ENCODE data around the gene LSP1.

Gene LSP1

DNA sequence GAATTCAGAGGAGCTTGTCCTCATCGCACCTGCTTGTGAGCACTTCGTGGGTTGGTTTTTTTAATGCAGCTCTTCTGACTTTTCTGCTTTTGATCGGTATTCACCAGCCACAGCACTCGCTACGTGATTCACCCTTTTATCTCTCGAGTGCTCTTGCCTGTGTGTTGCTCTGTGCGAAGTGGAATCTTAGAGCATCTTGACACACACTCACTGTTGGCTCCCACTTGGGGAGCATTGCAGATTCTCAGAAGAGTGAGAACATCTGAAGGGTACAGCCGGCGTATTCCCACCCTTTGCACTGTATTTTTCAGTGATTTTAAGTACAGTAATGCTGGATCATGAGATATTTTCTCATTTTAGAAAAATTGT is 77.6 kb downstream of the LSP1 start:
- no peak overlapping the region for H3K14ac ChIP-seq (ENCODE audit: low read length)

DNA sequence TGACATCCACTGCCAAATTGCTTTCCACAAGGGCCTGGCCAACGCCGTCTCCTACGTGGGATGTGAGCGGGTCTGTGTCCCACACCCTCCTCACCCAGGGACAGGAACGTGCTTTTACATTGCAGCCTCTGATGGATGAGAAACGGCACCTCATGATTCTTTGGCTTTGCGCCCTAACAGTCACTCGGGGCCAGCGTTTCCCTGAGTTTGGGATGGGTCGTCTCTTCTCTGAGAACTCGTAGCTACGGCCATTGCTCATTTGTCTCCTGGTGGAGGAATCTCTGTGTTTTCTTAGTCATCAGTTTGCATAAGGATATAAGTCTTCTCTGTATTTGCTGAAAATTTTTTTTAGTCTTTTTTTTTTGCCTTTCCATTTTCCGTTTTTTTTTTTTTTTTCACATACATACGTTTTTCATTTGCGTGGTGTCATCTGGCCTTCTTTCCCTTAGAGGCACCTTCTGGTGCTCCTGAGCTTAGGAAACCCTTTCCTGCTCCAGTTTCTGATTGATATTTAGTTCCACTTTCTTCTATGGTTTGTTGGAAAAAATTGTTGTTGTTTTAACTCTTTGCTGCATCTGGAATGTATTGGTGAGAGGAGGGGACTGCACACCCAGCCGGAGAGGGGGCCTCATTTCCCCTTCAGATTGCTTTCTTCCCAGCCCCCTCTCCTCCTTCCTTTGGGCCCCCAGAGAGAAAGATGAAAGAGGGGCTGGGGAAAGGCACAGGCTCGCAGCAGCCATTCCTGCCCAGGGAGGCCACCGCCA is 78.6 kb downstream of the LSP1 start:
- no peak overlapping the region for H4K12ac ChIP-seq (ENCODE audit: low read depth, low read length)
- H4K91ac ChIP-seq (ENCODE audit: low read depth, low read length) = no peak overlapping the region
- H3K27me3 ChIP-seq (ENCODE audit: insufficient read depth, low read length) = no peaks in the 10 kb centered on the region
- no peak overlapping the region for H2AFZ ChIP-seq (ENCODE audit: insufficient read depth, low read length, poor library complexity)
- H3K79me1 ChIP-seq (ENCODE audit: low read length) = peaks cover 6% of the 10 kb centered on the region
- no peak overlapping the region for H3K4me2 ChIP-seq (ENCODE audit: low read length)
- no peak overlapping the region for H3K18ac ChIP-seq (ENCODE audit: low read length)
- H2BK5ac ChIP-seq (ENCODE audit: low read depth, low read length, poor library complexity) = no peak overlapping the region
- no peak overlapping the region for H3K23ac ChIP-seq (ENCODE audit: low read length)
- H4K8ac ChIP-seq (ENCODE audit: low read depth, low read length) = no peak overlapping the region
- peaks cover 15 to 18% of the 10 kb centered on the region in 2 experiments for H3K4me1 ChIP-seq (ENCODE audit: control insufficient read depth in 1 of 2, insufficient read depth in 2 of 2, low read length in 2 of 2)
- H3K27ac ChIP-seq (ENCODE audit: low read depth, low read length) = no peak overlapping the region
- DNase-seq = no peak
- H3K9me3 ChIP-seq (ENCODE audit: insufficient read depth, low read depth, low read length) = peaks cover 3% of the 10 kb centered on the region
- no peak overlapping the region for H3K14ac ChIP-seq (ENCODE audit: low read length)
- H3K4ac ChIP-seq (ENCODE audit: low read depth, low read length) = no peak overlapping the region
- no peak overlapping the region for H2AK5ac ChIP-seq (ENCODE audit: low read length)
- no peaks in the 10 kb centered on the region for H3K36me3 ChIP-seq (ENCODE audit: control insufficient read depth in 1 of 2, insufficient read depth in 2 of 2, low read length in 2 of 2)
- no peaks in the 10 kb centered on the region for H3K79me2 ChIP-seq (ENCODE audit: control insufficient read depth, insufficient read depth, low read length, poor library complexity)
- H2BK12ac ChIP-seq (ENCODE audit: low read length) = no peak overlapping the region
- H2BK120ac ChIP-seq (ENCODE audit: insufficient read depth, low read length, poor library complexity) = no peak overlapping the region
- WGBS (ENCODE audit: extremely low coverage, insufficient coverage, insufficient read length) = no CpG with 5 or more reads among the region's 18 CpGs
- H3K4me3 ChIP-seq (ENCODE audit: low read depth, low read length) = no peak overlapping the region
- no peak overlapping the region for H3K9ac ChIP-seq (ENCODE audit: low read length)

More for the DNA sequence above, 77.6 kb downstream of the LSP1 start:
- H2BK12ac ChIP-seq (ENCODE audit: low read length) = no peak overlapping the region
- H3K4me2 ChIP-seq (ENCODE audit: low read length) = no peak overlapping the region
- no peak overlapping the region for H4K12ac ChIP-seq (ENCODE audit: low read depth, low read length)
- H3K9me3 ChIP-seq (ENCODE audit: insufficient read depth, low read depth, low read length) = peaks cover 3% of the 10 kb centered on the region
- no peak overlapping the region for H2AK5ac ChIP-seq (ENCODE audit: low read length)
- H4K91ac ChIP-seq (ENCODE audit: low read depth, low read length) = no peak overlapping the region
- no peak overlapping the region for H3K9ac ChIP-seq (ENCODE audit: low read length)
- H3K4me3 ChIP-seq (ENCODE audit: low read depth, low read length) = no peak overlapping the region
- H3K18ac ChIP-seq (ENCODE audit: low read length) = no peak overlapping the region
- no peak overlapping the region for H2BK120ac ChIP-seq (ENCODE audit: insufficient read depth, low read length, poor library complexity)
- no peak overlapping the region for H3K27ac ChIP-seq (ENCODE audit: low read depth, low read length)
- no peaks in the 10 kb centered on the region for H3K36me3 ChIP-seq (ENCODE audit: control insufficient read depth in 1 of 2, insufficient read depth in 2 of 2, low read length in 2 of 2)
- no peak overlapping the region for H2AFZ ChIP-seq (ENCODE audit: insufficient read depth, low read length, poor library complexity)
- no peak overlapping the region for H3K4ac ChIP-seq (ENCODE audit: low read depth, low read length)
- peaks cover 7% of the 10 kb centered on the region for H3K79me1 ChIP-seq (ENCODE audit: low read length)
- peaks cover 18 to 21% of the 10 kb centered on the region in 2 experiments for H3K4me1 ChIP-seq (ENCODE audit: control insufficient read depth in 1 of 2, insufficient read depth in 2 of 2, low read length in 2 of 2)
- H4K8ac ChIP-seq (ENCODE audit: low read depth, low read length) = no peak overlapping the region
- no peaks in the 10 kb centered on the region for H3K79me2 ChIP-seq (ENCODE audit: control insufficient read depth, insufficient read depth, low read length, poor library complexity)
- no peak overlapping the region for H3K23ac ChIP-seq (ENCODE audit: low read length)
- WGBS (ENCODE audit: extremely low coverage, insufficient coverage, insufficient read length) = no CpG with 5 or more reads among the region's 9 CpGs
- DNase-seq = no peak
- H2BK5ac ChIP-seq (ENCODE audit: low read depth, low read length, poor library complexity) = no peak overlapping the region
- H3K27me3 ChIP-seq (ENCODE audit: insufficient read depth, low read length) = no peaks in the 10 kb centered on the region

DNA sequence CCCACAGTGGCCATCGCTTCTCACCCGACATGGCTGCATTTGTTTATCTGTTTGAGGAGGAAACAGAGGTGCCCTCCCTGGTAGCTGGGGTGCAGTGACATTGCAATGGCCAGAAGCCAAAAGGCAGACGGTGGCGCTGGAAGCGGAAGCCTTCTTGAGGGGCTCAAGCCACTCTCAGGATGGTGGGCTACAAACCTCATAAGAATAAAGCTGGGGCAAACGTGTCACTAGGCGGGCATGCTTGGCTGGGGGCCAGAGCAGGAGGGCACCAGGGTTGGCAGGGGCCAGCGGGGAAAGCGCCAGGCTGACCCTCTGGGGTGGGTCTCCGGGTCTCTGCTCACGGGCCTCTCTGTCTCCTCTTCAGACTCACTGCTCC is 79.2 kb downstream of the LSP1 start:
- no peak overlapping the region for H3K4me3 ChIP-seq (ENCODE audit: low read depth, low read length)
- no peak overlapping the region for H3K23ac ChIP-seq (ENCODE audit: low read length)
- no peak overlapping the region for H4K8ac ChIP-seq (ENCODE audit: low read depth, low read length)
- H3K79me1 ChIP-seq (ENCODE audit: low read length) = peaks cover 2% of the 10 kb centered on the region
- peaks cover 10 to 13% of the 10 kb centered on the region in 2 experiments for H3K4me1 ChIP-seq (ENCODE audit: control insufficient read depth in 1 of 2, insufficient read depth in 2 of 2, low read length in 2 of 2)
- H3K18ac ChIP-seq (ENCODE audit: low read length) = no peak overlapping the region
- H3K9me3 ChIP-seq (ENCODE audit: insufficient read depth, low read depth, low read length) = peaks cover 3% of the 10 kb centered on the region
- H4K91ac ChIP-seq (ENCODE audit: low read depth, low read length) = no peak overlapping the region
- no peak overlapping the region for H2AFZ ChIP-seq (ENCODE audit: insufficient read depth, low read length, poor library complexity)
- H3K79me2 ChIP-seq (ENCODE audit: control insufficient read depth, insufficient read depth, low read length, poor library complexity) = no peaks in the 10 kb centered on the region
- H2AK5ac ChIP-seq (ENCODE audit: low read length) = no peak overlapping the region
- no peak overlapping the region for H3K9ac ChIP-seq (ENCODE audit: low read length)
- no peaks in the 10 kb centered on the region for H3K36me3 ChIP-seq (ENCODE audit: control insufficient read depth in 1 of 2, insufficient read depth in 2 of 2, low read length in 2 of 2)
- H3K4me2 ChIP-seq (ENCODE audit: low read length) = no peak overlapping the region
- H3K14ac ChIP-seq (ENCODE audit: low read length) = no peak overlapping the region
- no peak overlapping the region for H2BK120ac ChIP-seq (ENCODE audit: insufficient read depth, low read length, poor library complexity)
- DNase-seq = no peak
- H3K27ac ChIP-seq (ENCODE audit: low read depth, low read length) = no peak overlapping the region
- WGBS (ENCODE audit: extremely low coverage, insufficient coverage, insufficient read length) = no CpG with 5 or more reads among the region's 11 CpGs
- H3K27me3 ChIP-seq (ENCODE audit: insufficient read depth, low read length) = no peaks in the 10 kb centered on the region
- H4K12ac ChIP-seq (ENCODE audit: low read depth, low read length) = no peak overlapping the region
- no peak overlapping the region for H2BK5ac ChIP-seq (ENCODE audit: low read depth, low read length, poor library complexity)
- H2BK12ac ChIP-seq (ENCODE audit: low read length) = no peak overlapping the region
- H3K4ac ChIP-seq (ENCODE audit: low read depth, low read length) = no peak overlapping the region

DNA sequence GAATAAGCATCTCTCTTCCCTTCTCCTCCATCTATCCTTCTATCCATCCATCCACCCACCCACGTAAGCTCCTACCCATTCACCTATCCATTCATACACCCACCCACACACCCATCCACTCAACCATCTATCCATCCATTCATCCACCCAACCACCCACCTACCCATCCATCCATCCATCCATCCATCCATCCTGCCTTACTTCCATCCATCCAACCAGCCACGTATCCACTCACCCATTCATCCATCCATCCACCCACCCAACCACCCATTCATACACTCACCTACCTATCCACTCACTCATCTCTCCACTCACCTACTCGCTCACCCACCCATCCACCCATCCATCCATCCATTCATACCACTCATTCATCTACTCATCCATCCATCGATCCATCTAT is 79.8 kb downstream of the LSP1 start:
- no peak overlapping the region for H3K18ac ChIP-seq (ENCODE audit: low read length)
- no peak overlapping the region for H3K4ac ChIP-seq (ENCODE audit: low read depth, low read length)
- no peak overlapping the region for H3K23ac ChIP-seq (ENCODE audit: low read length)
- peaks cover 3% of the 10 kb centered on the region for H3K9me3 ChIP-seq (ENCODE audit: insufficient read depth, low read depth, low read length)
- peaks cover 4 to 7% of the 10 kb centered on the region in 2 experiments for H3K4me1 ChIP-seq (ENCODE audit: control insufficient read depth in 1 of 2, insufficient read depth in 2 of 2, low read length in 2 of 2)
- no peaks in the 10 kb centered on the region for H3K79me2 ChIP-seq (ENCODE audit: control insufficient read depth, insufficient read depth, low read length, poor library complexity)
- H3K79me1 ChIP-seq (ENCODE audit: low read length) = no peaks in the 10 kb centered on the region
- H3K14ac ChIP-seq (ENCODE audit: low read length) = no peak overlapping the region
- peak overlapping the region; percentile 44 for H3K4me3 ChIP-seq (ENCODE audit: low read depth, low read length)
- 100% methylated on average over 4 of the region's 4 CpGs for WGBS (ENCODE audit: extremely low coverage, insufficient coverage, insufficient read length)
- no peak overlapping the region for H2AFZ ChIP-seq (ENCODE audit: insufficient read depth, low read length, poor library complexity)
- H4K12ac ChIP-seq (ENCODE audit: low read depth, low read length) = no peak overlapping the region
- no peak overlapping the region for H2BK12ac ChIP-seq (ENCODE audit: low read length)
- H3K4me2 ChIP-seq (ENCODE audit: low read length) = no peak overlapping the region
- no peak for DNase-seq
- H3K9ac ChIP-seq (ENCODE audit: low read length) = no peak overlapping the region
- no peak overlapping the region for H2BK5ac ChIP-seq (ENCODE audit: low read depth, low read length, poor library complexity)
- H3K36me3 ChIP-seq (ENCODE audit: control insufficient read depth in 1 of 2, insufficient read depth in 2 of 2, low read length in 2 of 2) = no peaks in the 10 kb centered on the region
- no peak overlapping the region for H3K27ac ChIP-seq (ENCODE audit: low read depth, low read length)
- no peak overlapping the region for H2AK5ac ChIP-seq (ENCODE audit: low read length)
- H4K8ac ChIP-seq (ENCODE audit: low read depth, low read length) = no peak overlapping the region
- H2BK120ac ChIP-seq (ENCODE audit: insufficient read depth, low read length, poor library complexity) = no peak overlapping the region
- no peak overlapping the region for H4K91ac ChIP-seq (ENCODE audit: low read depth, low read length)
- no peaks in the 10 kb centered on the region for H3K27me3 ChIP-seq (ENCODE audit: insufficient read depth, low read length)
